Thyroid gland (tissue), 4 donors: ENCODE measurements around the gene MOV10. TPM values are rescaled to one million over a fixed set of nuclear protein-coding genes. Genes with fewer than 3 reads are reported as not detected.

ENCODE experiments used
- DNase-seq, 2 donors: peaks; one replicate each; pipeline ENCODE4 v3.0.0-alpha.2; 2019
- H3K27ac ChIP-seq, 3 donors: fragments of 200-600 bp; sonication (generic); 1 replicate in 2 of 3; 2 replicates in 1 of 3; pipeline ENCODE4 v1.5.1; 2016 to 2019; ENCODE audit warnings: mild to moderate bottlenecking in 1 of 3, moderate library complexity in 1 of 3
- H3K27me3 ChIP-seq: fragments of 200-600 bp; sonication (generic); one replicate; pipeline ENCODE4 v1.5.1; 2019
- H3K36me3 ChIP-seq, 2 donors: fragments of 200-600 bp; sonication (generic); one replicate each; pipeline ENCODE4 v1.5.1; 2016 to 2019
- H3K4me1 ChIP-seq, 2 donors: fragments of 200-600 bp; sonication (generic); one replicate each; pipeline ENCODE4 v1.5.1; 2017 to 2019
- H3K4me3 ChIP-seq, 3 donors: fragments of 200-600 bp; sonication (generic); replicated peaks in 1 of 3; 1 replicate in 2 of 3; 2 replicates in 1 of 3; pipeline ENCODE4 v1.5.1; 2016; ENCODE audit warnings: mild to moderate bottlenecking in 1 of 3
- H3K9me3 ChIP-seq: fragments of 200-600 bp; sonication (generic); one replicate; pipeline ENCODE4 v1.5.1; 2017
- POLR2A ChIP-seq, 2 donors: fragments of 450-650 bp; IDR thresholded peaks; one replicate each; pipeline ENCODE4 v1.6.1; 2017; ENCODE audit warnings: antibody characterized with exemption in 2 of 2, mild to moderate bottlenecking in 2 of 2, moderate library complexity in 1 of 2
- WGBS, 2 donors: methylation state at CpG; one replicate each; pipeline ENCODE4 v1.1.5; 2017; 5-methylcytosine and 5-hydroxymethylcytosine counted together
- intact Hi-C: fragments of 100-400 bp; cut with DNase I; formaldehyde crosslinking; loops from one replicate; pipeline ENCODE4 v1.15.1; 2023
- total RNA-seq, 4 donors: library from RNA; depleted of rRNA; stranded (reverse); fragments of >200 nt; gene quantifications; one replicate each; pipeline ENCODE4 v1.2.3, GENCODE V29; 2016
- TF ChIP-seq, protein P1 (sequence below), 6 experiments: fragments of 200-600 bp in 3 of 6; fragments of 450-650 bp in 3 of 6; sonication (generic) in 3 of 6; IDR thresholded peaks; one replicate each; pipeline ENCODE4 v1.5.1; 2016 to 2019; ENCODE audit warnings: antibody characterized with exemption in 6 of 6, mild to moderate bottlenecking in 2 of 6, inconsistent platforms in 1 of 6, moderate library complexity in 1 of 6

The MOV10 gene
- total RNA-seq, 4 donors from 2014 or later = 20.2 to 27.7 (median 27.5) TPM

DNA sequence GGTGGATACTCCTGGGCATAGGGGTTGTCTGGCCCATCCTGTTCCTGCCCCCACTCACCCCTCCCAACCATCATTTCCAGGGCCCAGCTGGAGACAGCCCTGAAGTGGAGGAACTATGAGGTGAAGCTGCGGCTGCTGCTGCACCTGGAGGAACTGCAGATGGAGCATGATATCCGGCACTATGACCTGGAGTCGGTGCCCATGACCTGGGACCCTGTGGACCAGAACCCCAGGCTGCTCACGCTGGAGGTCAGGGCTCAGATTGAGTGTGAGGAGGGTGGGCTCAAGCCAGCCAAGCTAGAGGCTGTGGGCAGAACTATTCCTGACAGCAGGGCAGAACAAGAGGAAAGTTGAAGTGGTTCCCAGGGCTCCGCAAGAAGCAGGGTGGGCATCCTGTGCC is 18.2 kb downstream of the MOV10 start:
- WGBS, 2 donors = 95 to 100% methylated on average over 5 of the region's 5 CpGs
- intact Hi-C loops = no loop called here
- Histone ChIP-seq H3K9me3 (no peaks in the 10 kb centered on the region), H3K4me3 (no peak overlapping the region), H3K27ac (no peak overlapping the region), H3K36me3 (peaks cover 40 to 53% of the 10 kb centered on the region in 2 donors), H3K4me1 (no peaks in the 10 kb centered on the region), H3K27me3 (no peaks in the 10 kb centered on the region)
- TF ChIP-seq POLR2A (IDR thresholded peaks at IDR 0.05) = no peak
- TF ChIP-seq, protein P1, sequence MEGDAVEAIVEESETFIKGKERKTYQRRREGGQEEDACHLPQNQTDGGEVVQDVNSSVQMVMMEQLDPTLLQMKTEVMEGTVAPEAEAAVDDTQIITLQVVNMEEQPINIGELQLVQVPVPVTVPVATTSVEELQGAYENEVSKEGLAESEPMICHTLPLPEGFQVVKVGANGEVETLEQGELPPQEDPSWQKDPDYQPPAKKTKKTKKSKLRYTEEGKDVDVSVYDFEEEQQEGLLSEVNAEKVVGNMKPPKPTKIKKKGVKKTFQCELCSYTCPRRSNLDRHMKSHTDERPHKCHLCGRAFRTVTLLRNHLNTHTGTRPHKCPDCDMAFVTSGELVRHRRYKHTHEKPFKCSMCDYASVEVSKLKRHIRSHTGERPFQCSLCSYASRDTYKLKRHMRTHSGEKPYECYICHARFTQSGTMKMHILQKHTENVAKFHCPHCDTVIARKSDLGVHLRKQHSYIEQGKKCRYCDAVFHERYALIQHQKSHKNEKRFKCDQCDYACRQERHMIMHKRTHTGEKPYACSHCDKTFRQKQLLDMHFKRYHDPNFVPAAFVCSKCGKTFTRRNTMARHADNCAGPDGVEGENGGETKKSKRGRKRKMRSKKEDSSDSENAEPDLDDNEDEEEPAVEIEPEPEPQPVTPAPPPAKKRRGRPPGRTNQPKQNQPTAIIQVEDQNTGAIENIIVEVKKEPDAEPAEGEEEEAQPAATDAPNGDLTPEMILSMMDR (IDR thresholded peaks at IDR 0.05) = no peak
- no peak for DNase-seq

DNA sequence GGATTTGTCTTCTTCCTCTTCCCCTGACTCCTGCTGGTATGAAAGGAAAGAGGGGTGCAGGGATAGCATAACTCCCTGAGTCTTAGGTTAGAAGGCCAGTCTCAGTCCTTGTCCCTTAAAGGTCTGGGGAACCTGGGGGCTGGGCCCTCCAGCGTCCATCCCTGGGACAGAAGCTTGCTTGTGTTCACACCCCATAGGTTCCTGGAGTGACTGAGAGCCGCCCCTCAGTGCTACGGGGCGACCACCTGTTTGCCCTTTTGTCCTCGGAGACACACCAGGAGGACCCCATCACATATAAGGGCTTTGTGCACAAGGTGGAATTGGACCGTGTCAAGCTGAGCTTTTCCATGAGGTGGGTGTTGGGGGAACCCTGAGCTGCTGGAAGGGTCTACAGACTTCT is 19.4 kb downstream of the MOV10 start:
- H3K9me3 ChIP-seq = no peaks in the 10 kb centered on the region
- H3K36me3 ChIP-seq = peaks cover 40 to 53% of the 10 kb centered on the region in 2 donors
- no peak overlapping the region for H3K27ac ChIP-seq
- TF ChIP-seq, protein P1 (IDR thresholded peaks at IDR 0.05) = no peak
- TF ChIP-seq POLR2A (IDR thresholded peaks at IDR 0.05) = no peak
- 91 to 100% methylated on average over 1 to 6 of the region's 6 CpGs for WGBS, 2 donors
- no peak for DNase-seq
- no peak overlapping the region for H3K4me3 ChIP-seq
- intact Hi-C loops = no loop called here
- H3K27me3 ChIP-seq = no peaks in the 10 kb centered on the region
- H3K4me1 ChIP-seq = peaks cover 0 to 7% of the 10 kb centered on the region in 2 donors

DNA sequence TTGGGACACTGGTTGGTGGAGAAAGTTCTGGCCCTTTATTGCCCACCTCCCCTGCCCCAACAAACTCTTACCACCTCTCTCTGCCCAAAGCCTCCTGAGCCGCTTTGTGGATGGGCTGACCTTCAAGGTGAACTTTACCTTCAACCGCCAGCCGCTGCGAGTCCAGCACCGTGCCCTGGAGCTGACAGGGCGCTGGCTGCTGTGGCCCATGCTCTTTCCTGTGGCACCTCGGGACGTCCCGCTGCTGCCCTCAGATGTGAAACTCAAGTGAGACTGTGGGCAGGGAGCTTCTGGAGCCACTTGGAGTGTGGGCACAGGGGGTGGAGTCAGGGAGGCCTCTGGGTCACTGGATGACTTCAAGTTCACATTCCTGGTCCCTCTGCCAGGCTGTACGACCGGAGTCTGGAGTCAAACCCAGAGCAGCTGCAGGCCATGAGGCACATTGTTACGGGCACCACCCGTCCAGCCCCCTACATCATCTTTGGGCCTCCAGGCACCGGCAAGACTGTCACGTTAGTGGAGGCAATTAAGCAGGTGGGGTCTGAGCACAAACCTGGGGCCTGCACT is 20.0 kb downstream of the MOV10 start:
- TF ChIP-seq, protein P1 (IDR thresholded peaks at IDR 0.05) = no peak
- no peak for TF ChIP-seq POLR2A (IDR thresholded peaks at IDR 0.05)
- no peaks in the 10 kb centered on the region for H3K9me3 ChIP-seq
- H3K4me1 ChIP-seq = peaks cover 0 to 13% of the 10 kb centered on the region in 2 donors
- intact Hi-C loops = no loop called here
- H3K36me3 ChIP-seq = peaks cover 40 to 53% of the 10 kb centered on the region in 2 donors
- no peak for DNase-seq
- WGBS, 2 donors = 93 to 96% methylated on average over 10 to 14 of the region's 15 CpGs
- H3K27ac ChIP-seq = no peak overlapping the region
- no peak overlapping the region for H3K4me3 ChIP-seq
- no peaks in the 10 kb centered on the region for H3K27me3 ChIP-seq

DNA sequence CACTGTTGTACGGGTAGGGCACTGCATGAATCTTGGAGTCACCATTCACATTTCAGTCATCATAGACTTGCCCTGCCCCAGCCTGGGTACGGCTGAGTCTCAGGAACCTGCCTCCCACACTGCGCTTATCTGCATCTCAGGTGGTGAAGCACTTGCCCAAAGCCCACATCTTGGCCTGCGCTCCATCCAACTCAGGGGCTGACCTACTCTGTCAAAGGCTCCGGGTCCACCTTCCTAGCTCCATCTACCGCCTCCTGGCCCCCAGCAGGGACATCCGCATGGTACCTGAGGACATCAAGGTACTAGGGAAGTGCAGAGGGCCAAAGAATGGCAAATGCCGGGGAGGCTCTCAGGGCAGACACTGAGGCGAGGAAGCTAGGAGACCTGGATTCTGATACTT is 20.8 kb downstream of the MOV10 start:
- TF ChIP-seq POLR2A (IDR thresholded peaks at IDR 0.05) = no peak
- TF ChIP-seq, protein P1 (IDR thresholded peaks at IDR 0.05) = no peak
- 97 to 99% methylated on average over 8 to 9 of the region's 9 CpGs for WGBS, 2 donors
- Histone ChIP-seq H3K27me3 (no peaks in the 10 kb centered on the region), H3K4me1 (peaks cover 5 to 21% of the 10 kb centered on the region in 2 donors), H3K36me3 (peaks cover 39 to 46% of the 10 kb centered on the region in 2 donors), H3K4me3 (no peak overlapping the region), H3K27ac (no peak overlapping the region), H3K9me3 (no peaks in the 10 kb centered on the region)
- intact Hi-C loops = no loop called here
- DNase-seq = no peak

DNA sequence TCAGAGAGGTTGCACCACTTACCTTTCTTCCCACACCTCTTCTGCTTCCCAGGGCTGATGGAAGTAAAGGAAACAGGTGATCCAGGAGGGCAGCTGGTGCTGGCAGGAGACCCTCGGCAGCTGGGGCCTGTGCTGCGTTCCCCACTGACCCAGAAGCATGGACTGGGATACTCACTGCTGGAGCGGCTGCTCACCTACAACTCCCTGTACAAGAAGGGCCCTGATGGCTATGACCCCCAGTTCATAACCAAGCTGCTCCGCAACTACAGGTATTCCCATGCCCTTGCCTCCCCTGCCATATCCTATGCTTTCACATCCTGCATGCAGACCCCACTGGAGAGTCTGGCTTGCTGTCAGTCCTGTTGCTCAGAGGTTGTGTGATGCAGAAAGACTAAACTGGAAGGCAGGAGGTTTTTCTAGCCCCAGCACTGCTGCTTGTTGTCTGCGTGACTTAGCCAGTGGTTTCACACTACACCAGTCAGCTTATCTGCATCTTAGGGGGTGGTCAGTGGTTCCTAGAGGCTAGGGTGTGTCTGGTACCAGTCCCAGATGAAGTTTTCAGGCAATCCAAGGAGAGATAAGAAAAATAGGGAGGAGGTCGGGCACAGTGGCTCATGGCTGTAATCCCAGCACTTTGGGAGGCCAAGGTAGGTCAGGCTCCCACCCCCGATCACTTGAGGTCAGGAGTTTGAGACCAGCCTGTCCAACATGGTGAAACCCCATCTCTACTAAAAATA is 22.3 kb downstream of the MOV10 start:
- H3K27ac ChIP-seq = no peak overlapping the region
- TF ChIP-seq POLR2A (IDR thresholded peaks at IDR 0.05) = no peak
- TF ChIP-seq, protein P1 (IDR thresholded peaks at IDR 0.05) = no peak
- no peaks in the 10 kb centered on the region for H3K9me3 ChIP-seq
- DNase-seq = no peak
- peaks cover 17 to 36% of the 10 kb centered on the region in 2 donors for H3K4me1 ChIP-seq
- no peaks in the 10 kb centered on the region for H3K27me3 ChIP-seq
- H3K4me3 ChIP-seq = no peak overlapping the region
- intact Hi-C loops = no loop called here
- peaks cover 31 to 35% of the 10 kb centered on the region in 2 donors for H3K36me3 ChIP-seq
- 93 to 94% methylated on average over 3 to 5 of the region's 7 CpGs for WGBS, 2 donors
